ENCODE results near the gene ARSB. TPM values are rescaled to one million over a fixed set of nuclear protein-coding genes. Genes with fewer than 3 reads are reported as not detected.

The ARSB gene
- total RNA-seq, 2 experiments from 2014 or later: 4.4 to 5.2 TPM

DNA sequence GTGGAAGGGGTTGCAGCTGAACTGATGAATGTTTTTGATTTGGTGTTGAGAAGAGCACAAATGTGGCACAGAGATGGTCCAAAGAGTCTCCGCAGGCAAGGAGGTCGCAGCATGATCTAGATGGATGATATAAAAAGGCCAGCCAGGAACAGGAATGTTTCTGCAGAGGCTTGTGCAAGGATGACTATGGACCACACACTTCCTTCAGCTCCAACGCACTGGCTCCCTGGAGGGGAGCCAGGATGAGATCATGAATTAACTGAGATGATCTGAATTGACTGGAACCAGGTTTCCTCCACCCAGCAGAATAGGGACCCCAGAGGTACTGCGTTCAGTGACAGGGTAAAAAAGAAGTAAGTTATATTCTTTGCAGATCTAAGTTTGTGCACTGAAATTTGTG, 89.0 kb downstream of the ARSB start:
- Mint-ChIP-seq H3K27me3 (no peaks in the 10 kb centered on the region), H3K9me3 (peaks cover 11% of the 10 kb centered on the region), H3K4me1 (ENCODE audit: low read depth) (no peaks in the 10 kb centered on the region), H3K4me3 (no peak overlapping the region), H3K27ac (no peak overlapping the region), H3K36me3 (ENCODE audit: low read depth) (peaks cover 36% of the 10 kb centered on the region)
- CTCF ChIA-PET: no interaction called here
- no peaks in the 10 kb centered on the region for H3K4me1 ChIP-seq (ENCODE audit: insufficient read depth, low read length)
- H3K9me3 ChIP-seq (ENCODE audit: control insufficient read depth in 1 of 2, insufficient read depth in 1 of 2, low read length in 2 of 2): peaks cover 11% of the 10 kb centered on the region in 2 experiments
- no peak overlapping the region for H3K27ac ChIP-seq (ENCODE audit: low read depth in 1 of 2, low read length in 2 of 2)
- POLR2A ChIA-PET: no interaction called here
- no peak overlapping the region for H3K4me3 ChIP-seq (ENCODE audit: low read length)
- H3K36me3 ChIP-seq (ENCODE audit: insufficient read depth, low read length): no peaks in the 10 kb centered on the region
- no peaks in the 10 kb centered on the region for H3K27me3 ChIP-seq (ENCODE audit: control insufficient read depth in 1 of 2, insufficient read depth in 2 of 2, low read length in 2 of 2)
- intact Hi-C loops (cut with DNase I, micrococcal nuclease): no loop called here
- no peak for ATAC-seq (ENCODE audit: poor library complexity)
- TF ChIP-seq CTCF (IDR thresholded peaks at IDR 0.05): no peak
- no peak for DNase-seq

- H3K4me1 ChIP-seq (ENCODE audit: insufficient read depth, low read length): no peaks in the 10 kb centered on the region
- no peak for TF ChIP-seq CTCF (IDR thresholded peaks at IDR 0.05)
- H3K27ac Mint-ChIP-seq: no peak overlapping the region
- H3K9me3 ChIP-seq (ENCODE audit: control insufficient read depth in 1 of 2, insufficient read depth in 1 of 2, low read length in 2 of 2): peaks cover 7 to 11% of the 10 kb centered on the region in 2 experiments
- ChIA-PET CTCF (no interaction called here), POLR2A (no interaction called here)
- no peaks in the 10 kb centered on the region for H3K27me3 ChIP-seq (ENCODE audit: control insufficient read depth in 1 of 2, insufficient read depth in 2 of 2, low read length in 2 of 2)
- intact Hi-C loops (cut with DNase I, micrococcal nuclease): no loop called here
- no peak overlapping the region for H3K4me3 ChIP-seq (ENCODE audit: low read length)
- peaks cover 8% of the 10 kb centered on the region for H3K9me3 Mint-ChIP-seq
- no peak overlapping the region for H3K4me3 Mint-ChIP-seq
- DNase-seq: no peak
- ATAC-seq (ENCODE audit: poor library complexity): no peak
- H3K27me3 Mint-ChIP-seq: no peaks in the 10 kb centered on the region
- H3K36me3 Mint-ChIP-seq (ENCODE audit: low read depth): peaks cover 33% of the 10 kb centered on the region
- no peak overlapping the region for H3K27ac ChIP-seq (ENCODE audit: low read depth in 1 of 2, low read length in 2 of 2)
- H3K4me1 Mint-ChIP-seq (ENCODE audit: low read depth): no peaks in the 10 kb centered on the region
- H3K36me3 ChIP-seq (ENCODE audit: insufficient read depth, low read length): no peaks in the 10 kb centered on the region
These were observed 89.5 kb downstream of the ARSB start for GRCh38 chr5:78895616-78896015.

GRCh38 chr5:78893940-78894677, 91.0 kb downstream of the ARSB start:
- TF ChIP-seq CTCF (IDR thresholded peaks at IDR 0.05): no peak
- intact Hi-C loops (cut with DNase I, micrococcal nuclease): no loop called here
- H3K36me3 Mint-ChIP-seq (ENCODE audit: low read depth): peaks cover 24% of the 10 kb centered on the region
- H3K4me1 Mint-ChIP-seq (ENCODE audit: low read depth): no peaks in the 10 kb centered on the region
- ChIA-PET POLR2A (no interaction called here), CTCF (no interaction called here)
- H3K27me3 ChIP-seq (ENCODE audit: control insufficient read depth in 1 of 2, insufficient read depth in 2 of 2, low read length in 2 of 2): no peaks in the 10 kb centered on the region
- no peaks in the 10 kb centered on the region for H3K27me3 Mint-ChIP-seq
- H3K9me3 ChIP-seq (ENCODE audit: control insufficient read depth in 1 of 2, insufficient read depth in 1 of 2, low read length in 2 of 2): peaks cover 2 to 5% of the 10 kb centered on the region in 2 experiments
- no peak overlapping the region for H3K27ac ChIP-seq (ENCODE audit: low read depth in 1 of 2, low read length in 2 of 2)
- H3K4me3 Mint-ChIP-seq: no peak overlapping the region
- DNase-seq: no peak
- no peak overlapping the region for H3K4me3 ChIP-seq (ENCODE audit: low read length)
- no peaks in the 10 kb centered on the region for H3K36me3 ChIP-seq (ENCODE audit: insufficient read depth, low read length)
- no peak overlapping the region for H3K27ac Mint-ChIP-seq
- H3K9me3 Mint-ChIP-seq: peaks cover 3% of the 10 kb centered on the region
- H3K4me1 ChIP-seq (ENCODE audit: insufficient read depth, low read length): no peaks in the 10 kb centered on the region
- ATAC-seq (ENCODE audit: poor library complexity): no peak

Measured in CD4-positive, alpha-beta T cell (primary cell).